Measurements from ENCODE around the gene CREB1.

The CREB1 gene

GRCh38 chr2:207530160-207531031 lies 634 bp downstream of the CREB1 start:
- no peak for TF ChIP-seq CTCF (IDR thresholded peaks at IDR 0.05; ENCODE audit: insufficient read depth, low read length, missing control alignments)
- peak overlapping the region; percentile 97 for H3K4me3 ChIP-seq (ENCODE audit: low read depth, low read length)
- no peak for DNase-seq (ENCODE audit: low read depth, low spot score)
- ChIA-PET CTCF (interaction anchor here (0.7 to 1.7 kb wide), 7 partner anchors 10 to 763 kb away, joined by 3 to 9 read pairs (median 3); no protein-coding TSS in a partner anchor), POLR2A (interaction anchor here (0.5 to 2.1 kb wide), 25 partner anchors 8 to 1327 kb away, joined by 3 to 18 read pairs (median 4); partner anchors contain the start of genes CCNYL1, FASTKD2, KLF7 and MDH1B)

GRCh38 chr2:207531032-207531952 lies 1.5 kb downstream of the CREB1 start:
- DNase-seq (ENCODE audit: low read depth, low spot score): no peak
- ChIA-PET CTCF (interaction anchor here (0.7 to 1.7 kb wide), 3 partner anchors 9 to 764 kb away, joined by 3 to 9 read pairs (median 3); no protein-coding TSS in a partner anchor), POLR2A (interaction anchor here (0.7 to 2.1 kb wide), 10 partner anchors 9 to 196 kb away, joined by 3 to 14 read pairs (median 4); partner anchors contain the start of genes CCNYL1 and METTL21A)
- peak overlapping the region; percentile 97 for H3K4me3 ChIP-seq (ENCODE audit: low read depth, low read length)
- no peak for TF ChIP-seq CTCF (IDR thresholded peaks at IDR 0.05; ENCODE audit: insufficient read depth, low read length, missing control alignments)

- no peak for TF ChIP-seq CTCF (IDR thresholded peaks at IDR 0.05; ENCODE audit: insufficient read depth, low read length, missing control alignments)
- ChIA-PET CTCF (interaction anchor here (0.8 to 2.2 kb wide), 3 partner anchors 28 to 213 kb away, joined by 3 to 5 read pairs (median 5); no protein-coding TSS in a partner anchor), POLR2A (interaction anchor here (1.9 kb wide), 1 partner anchor 19 kb away, joined by 4 read pairs; no protein-coding TSS in a partner anchor)
- no peak for DNase-seq (ENCODE audit: low read depth, low spot score)
- H3K4me3 ChIP-seq (ENCODE audit: low read depth, low read length): no peak overlapping the region
Observed at GRCh38 chr2:207532676-207533075, 2.9 kb downstream of the CREB1 start.

GRCh38 chr2:207533461-207534008 lies 3.8 kb downstream of the CREB1 start:
- POLR2A ChIA-PET: no interaction called here
- CTCF ChIA-PET: interaction anchor here (1.1 to 2.2 kb wide), 3 partner anchors 8 to 212 kb away, joined by 3 to 5 read pairs (median 3); no protein-coding TSS in a partner anchor
- DNase-seq (ENCODE audit: low read depth, low spot score): no peak
- TF ChIP-seq CTCF (IDR thresholded peaks at IDR 0.05; ENCODE audit: insufficient read depth, low read length, missing control alignments): no peak
- H3K4me3 ChIP-seq (ENCODE audit: low read depth, low read length): no peak overlapping the region

GRCh38 chr2:207534417-207534816 lies 4.7 kb downstream of the CREB1 start:
- no peak for TF ChIP-seq CTCF (IDR thresholded peaks at IDR 0.05; ENCODE audit: insufficient read depth, low read length, missing control alignments)
- no peak overlapping the region for H3K4me3 ChIP-seq (ENCODE audit: low read depth, low read length)
- CTCF ChIA-PET: interaction anchor here (0.9 to 2.2 kb wide), 3 partner anchors 8 to 60 kb away, joined by 3 to 5 read pairs (median 3); no protein-coding TSS in a partner anchor
- POLR2A ChIA-PET: no interaction called here
- DNase-seq (ENCODE audit: low read depth, low spot score): no peak

All from AG04449 (cell line).